ENCODE measurements around the gene ATP8A1. TPM values are rescaled to one million over a fixed set of nuclear protein-coding genes. Genes with fewer than 3 reads are reported as not detected.

Gene ATP8A1
- total RNA-seq, 6 experiments from 2014 or later, result 1.0 to 3.4 (median 1.9) TPM

GRCh38 chr4:42608551-42608950, 48.4 kb downstream of the ATP8A1 start:
- no peaks in the 10 kb centered on the region for H3K4me1 ChIP-seq
- H3K27ac ChIP-seq, result no peak overlapping the region
- DNase-seq, result no peak
- no peaks in the 10 kb centered on the region for H3K36me3 ChIP-seq
- no peak for TF ChIP-seq POLR2A (IDR thresholded peaks at IDR 0.05)
- TF ChIP-seq CTCF (IDR thresholded peaks at IDR 0.05), result no peak
- H3K4me3 ChIP-seq, result no peak overlapping the region
- no peaks in the 10 kb centered on the region for H3K9me3 ChIP-seq
- WGBS (ENCODE audit: insufficient coverage, low coverage, low lambda C conversion rate, missing lambda C conversion rate), result 90% methylated on average over 3 of the region's 3 CpGs
- ATAC-seq, result no peak
- H3K27me3 ChIP-seq, result no peaks in the 10 kb centered on the region
- intact Hi-C loops (cut with DNase I), result no loop called here

- ATAC-seq, result no peak
- WGBS (ENCODE audit: insufficient coverage, low coverage, low lambda C conversion rate, missing lambda C conversion rate), result 65% methylated on average over 3 of the region's 3 CpGs
These were observed 49.7 kb downstream of the ATP8A1 start for GRCh38 chr4:42607011-42607726.

GRCh38 chr4:42605264-42605663, 51.6 kb downstream of the ATP8A1 start:
- Histone ChIP-seq H3K36me3 (no peaks in the 10 kb centered on the region), H3K4me1 (no peaks in the 10 kb centered on the region), H3K9me3 (no peaks in the 10 kb centered on the region), H3K27me3 (no peaks in the 10 kb centered on the region), H3K4me3 (no peak overlapping the region), H3K27ac (no peak overlapping the region)
- TF ChIP-seq CTCF (IDR thresholded peaks at IDR 0.05) (no peak), POLR2A (IDR thresholded peaks at IDR 0.05) (no peak)
- DNase-seq, result no peak
- no peak for ATAC-seq
- WGBS (ENCODE audit: insufficient coverage, low coverage, low lambda C conversion rate, missing lambda C conversion rate), result 70% methylated on average over 5 of the region's 5 CpGs
- intact Hi-C loops (cut with DNase I), result no loop called here

More at GRCh38 chr4:42607011-42607726, 49.7 kb downstream of the ATP8A1 start:
- Histone ChIP-seq H3K27me3 (no peaks in the 10 kb centered on the region), H3K36me3 (no peaks in the 10 kb centered on the region), H3K4me3 (no peak overlapping the region), H3K4me1 (no peaks in the 10 kb centered on the region), H3K27ac (no peak overlapping the region), H3K9me3 (no peaks in the 10 kb centered on the region)
- no peak for TF ChIP-seq POLR2A (IDR thresholded peaks at IDR 0.05)
- TF ChIP-seq CTCF (IDR thresholded peaks at IDR 0.05), result no peak
- DNase-seq, result no peak
- intact Hi-C loops (cut with DNase I), result no loop called here

GRCh38 chr4:42603862-42604261, 53.0 kb downstream of the ATP8A1 start:
- H3K27me3 ChIP-seq, result no peaks in the 10 kb centered on the region
- no peak overlapping the region for H3K27ac ChIP-seq
- H3K4me3 ChIP-seq, result no peak overlapping the region
- 74% methylated on average over 2 of the region's 2 CpGs for WGBS (ENCODE audit: insufficient coverage, low coverage, low lambda C conversion rate, missing lambda C conversion rate)
- intact Hi-C loops (cut with DNase I), result no loop called here
- DNase-seq, result no peak
- H3K4me1 ChIP-seq, result no peaks in the 10 kb centered on the region
- H3K9me3 ChIP-seq, result no peaks in the 10 kb centered on the region
- no peaks in the 10 kb centered on the region for H3K36me3 ChIP-seq
- TF ChIP-seq CTCF (IDR thresholded peaks at IDR 0.05) (no peak), POLR2A (IDR thresholded peaks at IDR 0.05) (no peak)
- ATAC-seq, result no peak

All from right lobe of liver (tissue), 6 donors.